GM18508 (cell line): ENCODE data around the gene SEC31A.
"Not testable (repeated sequence)": the region's sequence is repeated elsewhere in the genome, so short reads cannot be mapped to it uniquely, and the experiment has no call there.

Experiments
- ATAC-seq: cut with Tn5 transposase; IDR thresholded peaks from one replicate; pipeline ENCODE4 v1.9.1; 2021; ENCODE audit warnings: moderate number of reproducible peaks; ENCODE audit not compliant: insufficient read depth, unreplicated experiment

Gene SEC31A

DNA sequence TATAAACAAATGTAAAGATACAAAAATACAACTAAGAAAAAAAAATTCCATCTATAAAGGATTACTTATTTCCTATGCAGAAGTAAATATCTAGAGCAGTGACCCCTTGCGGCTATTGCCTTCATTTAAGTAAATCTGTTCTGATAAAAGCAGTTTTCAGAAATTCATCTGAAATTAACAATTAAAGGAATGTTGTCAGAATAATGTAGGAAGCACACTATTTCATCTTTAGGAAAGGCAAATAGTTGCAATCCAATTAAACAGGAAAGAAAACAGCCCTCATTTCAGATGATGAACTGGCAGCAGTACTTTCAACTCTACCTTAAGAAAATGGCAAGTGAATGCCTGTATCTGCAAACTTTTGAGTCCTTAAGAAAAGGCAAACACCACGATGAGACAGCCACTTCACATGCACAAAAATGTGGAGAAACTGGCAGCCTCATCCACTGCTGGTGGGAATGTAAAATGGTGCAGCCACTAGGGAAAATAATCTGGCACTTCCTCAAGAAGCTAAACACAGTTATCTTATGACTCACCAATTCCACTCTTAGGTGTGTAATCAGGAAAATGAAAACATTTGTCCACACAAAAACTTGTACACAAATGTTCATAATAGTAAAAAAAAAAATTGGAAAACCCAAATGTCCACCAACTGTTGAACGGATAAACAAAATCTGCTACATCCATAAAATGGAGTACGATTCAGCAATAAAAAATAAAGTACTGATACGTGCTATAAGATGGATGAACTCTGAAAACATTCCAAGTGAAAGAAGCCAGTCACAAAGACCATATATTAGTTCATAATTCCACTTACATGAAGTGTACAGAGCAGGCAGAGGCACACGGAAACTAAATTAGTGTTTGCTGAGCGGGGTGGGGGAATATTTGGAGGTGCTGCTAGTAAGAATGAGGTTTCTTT is 7.6 kb upstream of the SEC31A start:
- ATAC-seq, result no peak

DNA sequence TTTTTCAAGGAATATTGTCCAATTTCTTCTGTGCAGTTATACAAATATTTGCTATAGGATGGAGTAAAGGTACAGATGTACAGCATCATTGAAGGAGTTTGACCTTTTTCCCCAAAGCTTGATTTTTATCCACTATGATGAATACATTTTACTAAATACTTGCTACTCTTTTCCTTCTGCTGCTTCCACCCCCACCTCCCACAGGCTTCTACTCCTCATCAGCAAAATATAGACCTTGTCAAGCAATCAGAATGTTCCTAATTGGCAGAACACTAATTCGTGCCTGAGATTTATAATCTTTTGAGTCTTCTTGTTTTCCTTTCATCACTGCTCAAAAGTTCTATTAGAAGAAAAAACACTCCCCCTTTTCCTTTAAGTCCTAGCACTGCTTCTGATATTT is 5.8 kb upstream of the SEC31A start:
- ATAC-seq, result no peak

DNA sequence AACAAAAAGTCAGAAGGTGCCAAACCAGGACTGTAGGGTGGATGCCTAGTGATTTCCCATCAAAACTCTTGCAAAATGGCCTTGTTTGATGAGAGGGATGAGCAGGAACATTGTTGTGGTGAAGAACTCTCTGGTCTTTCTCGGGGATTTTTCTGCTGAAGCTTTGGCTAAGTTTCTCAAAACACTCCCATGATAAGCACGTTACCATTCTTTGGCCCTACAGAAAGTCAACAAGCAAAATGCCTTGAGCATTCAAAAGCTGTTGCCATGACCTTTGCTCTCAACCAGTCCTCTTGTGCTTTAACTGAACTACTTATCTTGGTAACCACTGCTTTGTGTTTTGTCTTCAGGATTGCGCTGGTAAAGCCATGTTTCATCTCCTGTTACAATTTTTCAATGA is 3.0 kb upstream of the SEC31A start:
- no peak for ATAC-seq

DNA sequence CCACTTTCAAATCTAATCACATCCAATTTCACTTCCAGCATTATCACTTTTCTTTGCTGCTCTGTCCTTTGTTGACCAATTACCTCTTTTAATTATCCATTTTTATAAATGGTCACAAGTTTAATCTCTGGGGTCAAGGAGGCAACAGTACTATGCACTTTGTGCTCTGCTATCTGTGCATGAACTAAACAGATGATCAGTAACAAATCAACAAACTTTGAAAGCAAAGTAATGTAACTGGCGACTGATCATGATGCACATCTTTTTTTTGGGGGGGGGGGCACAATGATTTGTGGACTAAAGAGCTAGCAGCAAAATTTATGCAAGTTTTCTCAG is 1.5 kb upstream of the SEC31A start:
- ATAC-seq, result no peak

DNA sequence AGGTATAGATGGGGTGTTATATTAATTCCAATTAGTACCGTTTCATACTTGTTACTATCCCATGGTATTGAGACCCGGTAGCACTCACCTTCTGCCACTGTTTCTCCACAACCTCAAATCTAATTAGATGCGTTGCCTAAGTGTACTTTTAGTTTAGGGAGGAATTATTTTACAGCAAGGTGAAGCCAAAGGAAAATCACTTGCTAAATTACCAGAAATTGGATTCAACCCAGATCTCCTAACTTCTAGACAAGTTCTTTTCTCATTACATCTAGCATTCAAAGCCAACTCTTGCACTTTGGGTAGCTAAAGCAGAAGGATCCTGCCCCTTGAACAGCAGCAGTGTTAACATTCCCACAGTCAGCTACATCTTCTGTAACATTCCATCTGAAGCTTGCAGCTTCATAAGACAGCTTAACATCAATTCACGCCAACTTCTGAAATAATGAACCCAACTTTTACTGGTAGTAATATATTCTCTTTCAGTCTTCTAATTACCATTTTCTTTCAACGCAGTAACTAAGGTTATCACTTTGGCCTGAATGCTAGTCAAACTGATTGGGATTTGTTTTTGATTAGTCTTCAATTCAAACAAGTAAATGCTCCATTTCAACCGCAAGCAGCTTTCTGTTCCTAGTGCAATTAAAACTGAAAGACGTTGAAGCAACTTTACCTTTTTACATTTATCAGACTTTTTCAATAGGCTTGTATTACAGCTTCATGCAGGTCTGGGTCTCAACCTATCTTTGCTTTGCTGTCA is 934 bp upstream of the SEC31A start:
- no peak for ATAC-seq

DNA sequence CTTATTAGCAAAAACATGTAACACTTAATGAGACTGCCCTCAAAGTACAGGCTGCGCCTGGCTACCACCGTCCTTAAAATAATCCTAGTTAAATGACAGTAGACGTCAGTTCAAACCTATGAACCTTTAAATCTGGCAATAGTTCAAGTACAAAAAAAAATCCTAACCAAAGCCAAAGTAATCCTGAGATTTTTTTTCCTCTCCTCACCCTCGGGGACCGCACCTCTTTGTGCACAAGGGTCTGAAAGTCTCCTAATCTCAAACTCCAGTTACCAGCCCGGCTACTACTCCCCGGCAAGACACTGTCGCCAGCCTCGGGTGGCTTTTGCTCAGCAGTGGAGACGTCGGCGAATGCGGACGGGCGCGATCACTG is 439 bp downstream of the SEC31A start:
- no peak for ATAC-seq

DNA sequence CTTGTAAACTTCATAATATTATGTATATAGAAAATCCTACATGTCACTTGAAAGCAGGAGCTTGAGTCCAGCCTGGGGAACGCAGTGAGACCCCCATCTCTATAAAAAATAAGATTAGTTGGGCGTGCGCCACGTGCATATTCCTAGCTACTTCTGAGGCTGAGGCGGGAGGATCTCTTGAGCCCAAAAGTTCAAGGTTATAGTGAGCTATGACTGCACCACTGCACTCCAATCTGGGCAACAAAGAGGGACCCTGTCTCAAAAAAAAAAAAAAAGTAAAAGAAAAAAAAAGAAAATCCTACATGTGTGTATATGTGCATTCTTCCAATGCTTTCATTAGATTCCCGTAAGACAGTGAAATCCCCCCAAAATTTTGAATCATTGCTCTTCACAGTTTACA is 1.7 kb downstream of the SEC31A start:
- no peak for ATAC-seq

DNA sequence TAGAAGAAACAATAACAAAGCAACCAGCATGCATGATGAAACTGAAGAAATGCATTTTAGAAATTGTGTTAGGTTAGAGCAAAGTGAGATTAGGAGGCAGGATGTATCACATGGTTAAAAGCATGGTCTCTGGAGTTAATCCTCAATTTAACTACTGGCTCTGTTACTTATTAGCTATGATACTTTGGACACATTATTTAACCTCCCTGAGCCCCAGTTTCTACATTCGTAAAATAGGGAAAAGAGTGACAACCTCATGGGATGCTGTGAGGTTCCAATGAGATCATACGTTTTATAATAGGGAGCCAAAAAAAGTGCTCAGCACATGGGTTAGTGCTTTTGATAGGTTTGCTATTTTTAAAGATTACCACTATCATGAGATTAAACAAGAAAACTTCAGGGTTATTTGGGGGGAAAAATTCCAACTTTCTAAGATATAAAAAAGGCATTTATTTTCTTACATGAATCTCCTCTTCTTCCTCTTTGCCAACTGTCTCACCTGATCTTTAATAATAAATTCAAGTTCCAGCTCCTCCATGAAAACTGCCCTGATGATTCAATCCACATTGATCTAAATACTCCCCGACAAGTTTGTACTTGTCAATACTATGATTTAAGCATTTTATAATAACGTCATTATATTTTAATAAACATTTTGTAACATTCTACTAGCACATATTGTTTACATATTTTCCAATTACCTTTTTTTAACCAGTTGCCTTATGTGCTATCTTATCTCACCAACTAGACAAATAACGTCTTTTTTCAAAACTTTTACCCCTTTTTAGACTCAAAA is 4.6 kb downstream of the SEC31A start:
- no peak for ATAC-seq

DNA sequence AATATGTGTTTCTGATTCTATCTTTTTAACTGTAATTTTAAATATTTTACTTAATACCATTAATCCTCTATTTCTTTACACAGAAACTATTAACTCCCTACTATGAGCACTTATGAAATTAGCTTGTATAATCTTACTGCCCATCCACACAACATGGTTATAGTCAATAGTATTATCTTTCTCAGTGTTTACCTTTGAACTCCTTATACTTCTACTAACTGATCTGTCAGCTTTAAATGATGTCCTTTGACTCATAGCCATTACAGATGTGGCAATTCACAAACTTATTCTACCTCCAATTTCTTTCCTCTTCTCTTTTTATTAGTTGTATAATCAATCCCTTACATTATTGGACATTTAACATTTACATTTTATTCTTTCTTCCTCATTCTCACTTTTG is 5.5 kb downstream of the SEC31A start:
- ATAC-seq, result no peak

DNA sequence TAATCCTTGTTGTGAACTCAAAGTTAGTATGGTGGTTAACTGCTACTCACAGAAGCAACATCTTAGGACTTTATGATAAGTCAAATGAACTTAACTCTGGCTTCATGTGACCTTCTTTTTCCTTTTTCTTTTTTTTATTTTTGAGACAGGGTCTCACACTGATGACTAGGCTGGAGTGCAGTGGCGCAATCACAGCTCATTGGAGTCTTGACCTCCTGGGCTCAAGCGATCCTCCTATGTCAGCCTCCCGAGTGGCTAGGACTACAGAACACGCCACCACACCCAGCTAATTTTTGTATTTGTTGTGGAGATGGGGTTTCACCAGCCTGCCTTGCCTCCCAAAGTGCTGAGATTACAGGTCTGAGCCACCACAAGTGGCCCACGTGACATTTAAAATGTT is 22.4 kb downstream of the SEC31A start:
- ATAC-seq, result no peak

DNA sequence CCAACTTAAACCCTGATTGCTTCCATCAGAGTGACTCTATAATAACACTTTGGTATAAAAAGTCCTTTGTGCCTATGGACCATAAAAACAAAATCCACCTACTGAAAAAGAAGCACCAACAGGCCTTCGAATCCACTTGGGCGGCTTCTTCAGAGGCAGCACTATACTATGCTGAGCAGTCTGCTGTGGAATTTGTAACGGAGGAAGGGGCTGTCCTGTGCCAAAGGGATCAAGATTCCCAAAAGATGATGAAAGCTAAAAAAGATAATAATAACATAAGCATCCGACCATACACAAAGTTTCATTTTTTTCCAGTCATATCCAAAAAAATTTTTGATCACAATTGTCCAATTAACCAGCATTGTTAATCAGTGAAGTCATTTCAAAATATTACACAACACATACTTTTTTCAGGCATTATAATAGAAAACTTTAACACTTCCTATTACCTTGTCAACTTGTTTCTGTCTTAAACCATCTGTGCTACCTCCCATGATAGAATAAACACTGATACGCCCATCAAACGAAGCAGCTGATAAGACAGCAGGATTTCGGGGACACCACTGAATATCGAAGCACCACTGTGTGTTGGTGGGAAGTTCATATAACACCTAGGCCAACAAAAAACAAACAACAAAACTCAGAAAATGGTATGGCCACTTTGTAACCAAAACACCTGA is 24.1 kb downstream of the SEC31A start:
- no peak for ATAC-seq

DNA sequence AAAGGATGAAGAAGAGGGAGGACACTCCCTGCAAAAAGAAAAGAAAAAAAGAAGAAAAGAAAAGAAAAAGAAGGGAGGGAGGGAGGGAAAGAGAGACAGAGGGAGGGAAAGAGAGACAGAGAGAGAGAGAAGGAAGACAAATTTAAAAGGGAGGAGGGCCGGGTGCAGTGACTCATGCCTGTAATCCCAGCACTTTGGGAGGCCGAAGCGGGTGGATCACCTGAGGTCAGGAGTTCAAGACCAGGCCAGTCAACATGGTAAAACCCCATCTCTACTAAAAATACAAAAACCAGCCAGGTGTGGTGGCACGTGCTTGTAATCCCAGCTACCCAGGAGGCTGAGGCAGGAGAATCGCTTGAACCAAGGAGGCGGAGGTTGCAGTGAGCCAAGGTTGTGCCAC is 24.9 kb downstream of the SEC31A start:
- ATAC-seq, result not testable (repeated sequence)

DNA sequence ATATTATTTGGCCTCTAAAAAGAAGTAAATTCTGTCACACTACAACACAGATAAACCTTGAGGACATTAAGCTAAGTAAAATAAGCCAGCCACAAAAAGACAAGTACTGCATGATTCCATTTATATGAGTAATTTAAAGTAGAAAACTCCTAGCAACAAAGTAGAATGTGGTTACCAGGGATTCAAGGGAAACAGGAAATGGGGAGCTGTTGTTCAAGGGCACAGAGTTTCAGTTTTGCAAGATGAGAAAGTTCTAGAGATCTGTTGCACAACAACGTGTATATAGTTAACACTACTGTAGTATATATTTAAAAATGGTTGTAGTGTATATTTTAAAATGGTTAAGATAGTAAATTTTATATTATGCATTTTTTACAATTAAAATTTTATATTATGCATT is 25.4 kb downstream of the SEC31A start:
- ATAC-seq, result no peak

DNA sequence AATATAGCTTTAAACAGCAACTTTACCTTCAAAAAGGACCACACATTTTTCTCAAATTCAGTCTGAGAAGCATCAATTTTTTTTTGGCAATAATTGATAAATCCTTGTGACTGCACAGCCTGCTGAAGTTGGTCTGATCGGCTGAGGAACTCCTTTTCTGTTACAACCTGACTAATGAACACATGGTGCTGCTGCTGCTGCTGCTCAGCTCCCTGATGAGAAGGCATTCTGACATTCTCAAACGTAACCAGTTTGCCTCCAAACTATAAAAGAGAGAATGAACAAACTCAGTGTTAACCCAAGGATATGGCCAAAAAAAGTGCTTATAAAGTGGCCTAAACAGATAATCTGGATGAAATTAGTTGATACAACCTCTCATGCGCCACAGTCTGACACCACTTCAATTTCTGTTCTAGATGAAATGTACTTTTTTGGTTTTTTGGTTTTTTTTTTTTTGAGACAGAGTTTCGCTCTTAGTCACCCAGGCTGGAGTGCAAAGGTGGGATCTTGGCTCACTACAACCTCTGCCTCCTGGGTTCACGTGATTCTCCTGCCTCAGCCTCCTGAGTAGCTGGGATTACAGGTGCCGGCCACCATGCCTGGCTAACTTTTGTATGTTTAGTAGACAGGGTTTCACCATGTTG is 26.5 kb downstream of the SEC31A start:
- no peak for ATAC-seq

DNA sequence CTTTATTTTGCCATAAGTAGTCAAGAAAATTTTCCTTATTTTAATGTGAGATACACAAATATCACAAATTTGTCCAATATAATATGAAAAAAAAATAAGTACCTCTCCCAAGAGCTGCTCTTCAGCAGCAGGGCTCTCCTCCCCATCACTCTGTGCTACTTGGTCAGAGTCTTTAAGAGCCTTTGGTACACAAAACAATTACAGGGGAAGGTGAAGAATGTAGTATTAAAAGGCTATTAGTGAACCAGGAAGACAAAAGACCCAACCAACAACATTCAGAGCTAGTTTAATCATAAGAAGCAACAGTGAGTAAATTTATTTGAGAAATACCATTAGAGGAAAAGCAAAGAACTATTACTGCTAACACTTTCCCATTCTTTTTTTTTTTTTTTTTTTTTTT is 29.4 kb downstream of the SEC31A start:
- no peak for ATAC-seq

DNA sequence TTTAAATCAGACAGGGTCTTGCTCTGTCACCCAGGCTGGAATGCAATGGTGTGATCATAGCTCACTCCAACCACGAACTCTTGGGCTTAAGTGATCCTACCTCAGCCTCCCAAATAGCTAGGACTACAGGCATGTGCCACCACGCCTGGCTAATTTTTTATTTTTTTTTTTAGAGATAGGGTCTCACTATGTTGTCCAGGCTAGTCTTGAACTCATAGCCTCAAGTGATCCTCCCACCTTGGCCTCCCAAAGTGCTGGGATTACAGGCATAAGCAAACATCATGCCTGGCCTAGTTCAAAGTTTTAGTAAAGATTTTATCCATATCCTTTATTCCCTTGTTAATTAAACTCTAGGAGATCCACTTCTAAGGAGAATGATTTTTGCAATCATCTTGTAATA is 30.5 kb downstream of the SEC31A start:
- ATAC-seq, result not testable (repeated sequence)

DNA sequence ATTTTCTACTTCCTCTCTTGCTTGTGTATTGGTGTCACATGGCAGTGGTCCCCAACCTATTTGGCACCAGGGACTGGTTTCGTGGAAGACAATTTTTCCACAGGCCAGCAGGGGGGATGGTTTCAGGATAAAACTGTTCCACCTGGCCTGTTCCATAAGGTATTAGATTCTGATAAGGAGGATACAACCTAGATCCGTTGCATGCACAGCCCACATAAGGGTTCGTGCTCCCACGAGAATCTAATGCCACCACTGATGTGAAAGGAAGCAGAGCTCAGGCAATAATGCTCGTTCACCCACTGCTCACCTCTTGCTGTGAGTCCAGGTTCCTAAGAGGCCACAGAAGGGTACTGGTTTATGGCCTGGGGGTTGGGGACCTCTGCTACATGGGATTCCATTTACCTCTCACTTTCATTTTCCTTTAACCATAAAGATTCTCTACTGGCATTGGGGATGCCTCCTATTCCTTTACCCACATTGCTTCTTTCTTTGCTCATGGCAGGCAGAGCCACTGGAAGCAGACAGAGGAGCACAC is 38.1 kb downstream of the SEC31A start:
- ATAC-seq, result no peak

DNA sequence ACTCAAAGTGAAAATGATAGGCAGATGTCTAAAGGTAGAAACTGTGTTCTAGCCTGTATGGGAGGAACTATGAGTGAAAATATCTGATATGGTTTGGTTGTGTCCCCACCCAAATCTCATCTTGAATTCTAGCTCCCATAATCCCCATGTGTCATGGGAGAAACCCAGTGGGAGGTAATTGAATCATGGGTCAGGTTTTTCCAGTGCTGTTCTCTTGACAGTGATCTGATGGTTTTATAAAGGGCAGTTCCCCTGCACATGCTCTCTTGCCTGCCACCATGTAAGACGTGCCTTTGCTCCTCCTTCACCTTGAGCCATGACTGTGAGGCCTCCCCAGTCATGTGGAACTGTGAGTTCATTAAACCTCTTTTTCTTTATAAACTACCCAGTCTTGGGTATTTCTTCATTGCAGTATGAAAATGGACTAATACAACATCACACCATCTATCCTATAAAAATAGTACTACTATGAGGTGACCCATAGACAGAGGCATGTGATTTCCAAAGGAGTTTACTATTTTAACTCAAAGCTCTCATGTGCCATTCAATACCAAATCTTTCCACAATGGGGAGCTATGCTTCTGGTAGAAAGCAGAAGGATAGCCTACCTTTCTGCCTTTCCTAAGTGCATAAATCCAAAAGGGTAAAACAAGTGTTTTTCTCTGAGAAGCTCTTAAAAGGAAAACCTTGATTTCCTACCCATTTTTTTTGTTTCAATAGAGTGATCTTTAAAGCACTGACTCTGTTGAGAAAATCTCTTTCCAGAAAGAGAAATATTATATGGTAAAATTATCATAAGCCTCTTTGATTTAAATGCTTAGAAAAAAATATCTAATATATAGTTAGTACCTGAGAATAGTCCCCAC is 38.8 kb downstream of the SEC31A start:
- ATAC-seq, result no peak

DNA sequence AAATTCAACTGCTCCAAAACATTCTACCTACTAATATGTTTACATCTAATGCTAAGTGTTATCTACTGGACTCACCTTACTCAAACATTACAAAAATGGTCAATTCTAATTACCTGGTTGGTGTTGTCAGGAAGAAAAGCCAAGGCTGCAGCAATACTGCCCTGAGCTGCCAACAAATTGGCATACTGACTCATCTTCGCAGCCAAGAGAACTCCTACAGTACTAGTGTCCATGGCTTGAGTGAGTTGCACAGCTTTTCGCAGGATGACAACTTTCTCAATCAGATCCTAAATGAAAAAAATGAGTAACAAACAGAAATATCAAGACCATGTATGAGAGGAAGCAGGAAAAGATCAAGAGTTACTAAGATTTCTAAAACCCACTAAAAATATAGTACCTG is 39.6 kb downstream of the SEC31A start:
- no peak for ATAC-seq
